Endothelial cell of umbilical vein (primary cell): Measurements from ENCODE around the gene AMELX. TPM values are rescaled to one million over a fixed set of nuclear protein-coding genes. Genes with fewer than 3 reads are reported as not detected.

ENCODE experiments used
- BruUV-seq: library from RNA; stranded (reverse); fragments of 400-500 nt; replicated peaks from 2 replicates; lab custom pipeline; 2021; lab: Mats Ljungman, UMichigan
- CTCF ChIA-PET: fragments of 300-600, 350-600 bp; sonication (Branson Sonifier 250); formaldehyde crosslinking; loops from one replicate; lab custom pipeline; 2021; ENCODE audit warnings: antibody characterized with exemption, inconsistent platforms; lab: Charles Lee
- POLR2A ChIA-PET: fragments of 300-600, 350-600 bp; sonication (Branson Sonifier 250); formaldehyde crosslinking; loops from one replicate; lab custom pipeline; 2021; ENCODE audit warnings: antibody characterized with exemption, inconsistent platforms; lab: Charles Lee
- DNase-seq: peaks from one replicate; pipeline ENCODE4 v3.0.0-alpha.2; 2011; ENCODE audit warnings: low read depth, low spot score
- FAIRE-seq: peaks from 2 replicates; lab custom pipeline; 2011; peaks lifted over from hg19 to GRCh38; lab: Jason Lieb, UNC
- H2AFZ ChIP-seq: 2 replicates; pipeline ENCODE4 v1.6.0; 2012; ENCODE audit warnings: low read depth, low read length, control low read depth, inconsistent platforms
- H3K27ac ChIP-seq: 2 replicates; pipeline ENCODE4 v1.5.1; 2011; ENCODE audit warnings: low read depth, mild to moderate bottlenecking, control low read depth, low read length, moderate library complexity; ENCODE audit not compliant: insufficient read depth
- H3K27me3 ChIP-seq, 2 experiments: 2 replicates each; pipeline versions ENCODE4 v1.6.0 to v1.6.1; 2011; ENCODE audit warnings: low read length in 2 of 2, mixed read lengths in 1 of 2; ENCODE audit not compliant: control insufficient read depth in 2 of 2, insufficient read depth in 2 of 2
- H3K36me3 ChIP-seq, 2 experiments: 2 replicates in 1 of 2; 3 replicates in 1 of 2; pipeline ENCODE4 v1.5.1; 2011; ENCODE audit warnings: low read length in 2 of 2, mild to moderate bottlenecking in 1 of 2, moderate library complexity in 1 of 2; ENCODE audit not compliant: control insufficient read depth in 2 of 2, insufficient read depth in 2 of 2; ENCODE audit errors: extremely low read depth in 1 of 2
- H3K4me1 ChIP-seq: 3 replicates; pipeline ENCODE4 v1.5.1; 2011; ENCODE audit warnings: mild to moderate bottlenecking, low read length; ENCODE audit not compliant: control insufficient read depth, insufficient read depth; ENCODE audit errors: extremely low read depth
- H3K4me2 ChIP-seq: 2 replicates; pipeline ENCODE4 v1.6.1; 2011; ENCODE audit warnings: low read length, control low read depth, mixed read lengths; ENCODE audit not compliant: insufficient read depth
- H3K4me3 ChIP-seq, 3 experiments: fragments of 200-600 bp in 1 of 3; sonication (generic), shearing (Covaris generic) in 1 of 3; replicated peaks in 1 of 3; 2 replicates each; pipeline ENCODE4 v1.5.1; 2011 to 2016; ENCODE audit warnings: control low read depth in 3 of 3, low read length in 3 of 3, mild to moderate bottlenecking in 2 of 3, inconsistent platforms in 1 of 3, low read depth in 1 of 3, moderate library complexity in 1 of 3; ENCODE audit not compliant: insufficient read depth in 1 of 3
- H3K79me2 ChIP-seq: 2 replicates; pipeline ENCODE4 v1.6.0; 2012; ENCODE audit warnings: low read length, inconsistent platforms; ENCODE audit not compliant: control insufficient read depth, insufficient read depth
- H3K9ac ChIP-seq: replicated peaks from 2 replicates; pipeline ENCODE3; 2011; ENCODE audit warnings: low read length, control low read depth; ENCODE audit not compliant: insufficient read depth; ENCODE audit errors: extremely low read depth
- H3K9me1 ChIP-seq: replicated peaks from 3 replicates; pipeline ENCODE4 v1.6.0; 2011; ENCODE audit warnings: mild to moderate bottlenecking, low read length; ENCODE audit not compliant: control insufficient read depth, insufficient read depth; ENCODE audit errors: extremely low read depth
- H3K9me3 ChIP-seq: replicated peaks from 2 replicates; pipeline ENCODE4 v1.5.1; 2012; ENCODE audit warnings: low read length, inconsistent platforms; ENCODE audit not compliant: control insufficient read depth, insufficient read depth
- H4K20me1 ChIP-seq: replicated peaks from 2 replicates; pipeline ENCODE3; 2011; ENCODE audit warnings: mild to moderate bottlenecking, low read length; ENCODE audit not compliant: control insufficient read depth, insufficient read depth; ENCODE audit errors: extremely low read depth
- CTCF ChIP-seq, 2 donors: IDR thresholded peaks; 1 replicate in 1 of 2; 2 replicates in 1 of 2; pipeline ENCODE4 v1.5.1; 2011; ENCODE audit warnings: low read length in 2 of 2, mild to moderate bottlenecking in 2 of 2, moderate library complexity in 2 of 2, control low read depth in 1 of 2, inconsistent platforms in 1 of 2, low read depth in 1 of 2; ENCODE audit not compliant: insufficient read depth in 1 of 2; ENCODE audit errors: extremely low read depth in 1 of 2
- EZH2 ChIP-seq: IDR thresholded peaks from 2 replicates; pipeline ENCODE4 v1.6.1; 2012; ENCODE audit warnings: borderline replicate concordance, low read depth, mild to moderate bottlenecking, moderate library complexity, low read length, inconsistent platforms; ENCODE audit not compliant: severe bottlenecking
- FOS ChIP-seq: IDR thresholded peaks from 2 replicates; pipeline ENCODE4 v1.6.1; 2011; ENCODE audit warnings: mild to moderate bottlenecking, low read length, moderate library complexity, borderline replicate concordance; ENCODE audit not compliant: insufficient read depth
- GATA2 ChIP-seq: IDR thresholded peaks from 2 replicates; pipeline ENCODE4 v1.7.0; 2011; ENCODE audit warnings: low read depth, mild to moderate bottlenecking, moderate library complexity, mixed read lengths, low read length; ENCODE audit not compliant: insufficient read length, insufficient read depth
- JUN ChIP-seq: IDR thresholded peaks from 2 replicates; pipeline ENCODE4 v1.6.1; 2011; ENCODE audit warnings: borderline replicate concordance, low read depth; ENCODE audit not compliant: insufficient read length, insufficient read depth
- MAX ChIP-seq: IDR thresholded peaks from 2 replicates; pipeline ENCODE4 v1.6.1; 2011; ENCODE audit not compliant: insufficient read depth, insufficient read length
- MYC ChIP-seq: IDR thresholded peaks from one replicate; pipeline ENCODE4 v1.6.1; 2011; ENCODE audit warnings: mild to moderate bottlenecking, low read depth, low read length
- POLR2A ChIP-seq: IDR thresholded peaks from 2 replicates; pipeline ENCODE4 v1.6.1; 2012; ENCODE audit warnings: low read depth, mild to moderate bottlenecking, control low read depth, low read length
- POLR2AphosphoS5 ChIP-seq: IDR thresholded peaks from 2 replicates; pipeline ENCODE4 v1.6.1; 2012; ENCODE audit warnings: low read depth, mild to moderate bottlenecking, control low read depth, low read length, moderate library complexity; ENCODE audit not compliant: insufficient read depth
- dilution Hi-C: fragments of 300-500 bp; cut with MboI; formaldehyde crosslinking; loops from one replicate; pipeline ENCODE4 v1.15.0; 2019; ENCODE audit warnings: low sequenced_read_pairs; ENCODE audit not compliant: extremely low pct_ligation_motif_present
- intact Hi-C: fragments of 100-400 bp; cut with micrococcal nuclease; formaldehyde crosslinking; loops from one replicate; pipeline ENCODE4 v1.10.0; 2022
- polyA plus RNA-seq, 4 experiments: library from polyadenylated mRNA; depleted of rRNA in 3 of 4; stranded (reverse) in 3 of 4; unstranded in 1 of 4; fragments of >200 nt; gene quantifications; 2 replicates each; pipeline versions ENCODE4 v1.2.1 to v1.2.3, GENCODE V29; 2011 to 2012; ENCODE audit warnings: missing spikeins in 1 of 4
- total RNA-seq: library from RNA; stranded (reverse); gene quantifications from 2 replicates; pipeline ENCODE4 v1.2.3, GENCODE V29; 2021

The AMELX gene
- total and polyA plus RNA-seq, 2 donors (not counting 3 experiments of a cell fraction or from before 2014, with no cell fraction given), result not detected

GRCh38 chrX:11347300-11347699, 54.1 kb downstream of the AMELX start:
- Histone ChIP-seq H3K9ac (no peak overlapping the region), H3K4me3 (no peak overlapping the region), H3K27me3 (no peaks in the 10 kb centered on the region), H3K79me2 (no peaks in the 10 kb centered on the region), H3K27ac (no peak overlapping the region), H3K36me3 (no peaks in the 10 kb centered on the region), H3K4me1 (peaks cover 8% of the 10 kb centered on the region), H4K20me1 (no peaks in the 10 kb centered on the region), H3K4me2 (no peak overlapping the region), H2AFZ (no peak overlapping the region), H3K9me1 (no peaks in the 10 kb centered on the region), H3K9me3 (no peaks in the 10 kb centered on the region)
- POLR2A ChIA-PET, result no interaction called here
- TF ChIP-seq EZH2, result no peak
- no peak for TF ChIP-seq JUN
- no peak for TF ChIP-seq MAX
- no peak for TF ChIP-seq MYC
- TF ChIP-seq GATA2, result no peak
- TF ChIP-seq POLR2AphosphoS5, result no peak
- TF ChIP-seq CTCF (IDR thresholded peaks at IDR 0.05; ENCODE audit: extremely low read depth in 1 of 2, insufficient read depth in 1 of 2, low read depth in 1 of 2, low read length in 2 of 2), result no peak
- no peak for TF ChIP-seq POLR2A
- TF ChIP-seq FOS, result no peak
- FAIRE-seq, result no peak
- intact Hi-C loops (no loop called here), dilution Hi-C loops (no loop called here)
- DNase-seq, result no peak
- no TSS peak for BruUV-seq
- CTCF ChIA-PET, result no interaction called here
